Measurements from ENCODE around the gene HLA-DQA1.
"Not testable (repeated sequence)": the region's sequence is repeated elsewhere in the genome, so short reads cannot be mapped to it uniquely, and the experiment has no call there.

Gene HLA-DQA1

GRCh38 chr6:32622545-32623401, 14.4 kb upstream of the HLA-DQA1 start:
- peak; percentile 72 for DNase-seq

GRCh38 chr6:32623693-32624092, 13.5 kb upstream of the HLA-DQA1 start:
- peak; percentile 49 for DNase-seq

- DNase-seq = no peak
Observed at GRCh38 chr6:32624565-32624964, 12.6 kb upstream of the HLA-DQA1 start.

DNA sequence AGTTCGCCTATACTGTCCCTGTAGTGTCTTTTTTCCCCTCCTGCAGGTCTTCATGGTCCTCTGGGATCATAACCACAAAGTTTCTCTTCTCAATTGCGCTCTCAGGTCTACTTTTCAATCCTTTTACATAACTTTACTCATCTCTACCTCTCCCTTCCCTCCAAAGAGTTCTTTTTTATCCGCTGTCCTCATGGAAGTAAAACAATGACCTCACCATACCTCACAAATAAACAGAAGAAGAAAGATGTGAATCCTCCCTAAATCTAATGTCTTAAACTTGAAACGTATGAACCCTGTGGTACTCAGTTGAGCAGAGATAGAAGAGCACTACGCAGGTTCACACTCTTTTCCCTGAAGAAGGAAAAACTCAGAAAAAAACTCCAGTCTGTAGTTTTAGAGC, 12.1 kb upstream of the HLA-DQA1 start:
- no peak for DNase-seq

- no peak for DNase-seq
Observed at GRCh38 chr6:32627249-32627648, 10.0 kb upstream of the HLA-DQA1 start.

DNA sequence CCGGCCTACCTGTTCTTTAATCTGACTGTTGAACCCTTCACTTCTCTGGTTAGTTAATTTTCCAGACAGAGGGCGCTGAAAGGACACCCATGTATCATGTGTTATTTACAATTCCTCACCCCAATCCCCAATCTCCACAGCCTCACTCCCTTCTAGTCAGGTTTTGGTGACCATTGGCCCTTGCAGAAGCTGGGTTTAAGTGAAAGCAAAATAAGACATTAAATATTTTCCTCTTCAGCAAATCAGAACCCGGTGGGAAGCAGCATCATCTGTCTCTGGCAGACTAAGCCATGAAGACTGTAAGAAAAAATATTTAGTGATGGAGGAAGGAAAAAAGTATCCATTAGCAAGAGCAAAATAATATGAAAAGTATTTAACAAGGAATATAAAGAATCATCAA, 9.4 kb upstream of the HLA-DQA1 start:
- DNase-seq = peak; percentile 69

DNA sequence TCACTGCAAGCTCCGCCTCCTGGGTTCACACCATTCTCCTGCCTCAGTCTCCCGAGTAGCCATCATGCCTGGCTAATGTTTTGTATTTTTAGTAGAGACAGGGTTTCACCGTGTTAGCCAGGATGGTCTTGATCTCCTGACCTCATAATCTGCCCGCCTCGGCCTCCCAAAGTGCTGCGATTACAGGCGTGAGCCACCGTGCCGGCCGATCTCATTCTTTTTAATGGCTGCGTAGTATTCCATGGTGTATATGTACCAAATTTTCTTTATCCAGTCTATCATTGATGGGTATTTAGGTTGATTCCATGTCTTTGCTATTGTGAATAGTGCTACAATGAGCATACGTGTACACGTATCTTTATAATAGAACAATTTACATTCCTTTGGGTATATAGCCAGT, 7.4 kb upstream of the HLA-DQA1 start:
- not testable (repeated sequence) for DNase-seq

DNA sequence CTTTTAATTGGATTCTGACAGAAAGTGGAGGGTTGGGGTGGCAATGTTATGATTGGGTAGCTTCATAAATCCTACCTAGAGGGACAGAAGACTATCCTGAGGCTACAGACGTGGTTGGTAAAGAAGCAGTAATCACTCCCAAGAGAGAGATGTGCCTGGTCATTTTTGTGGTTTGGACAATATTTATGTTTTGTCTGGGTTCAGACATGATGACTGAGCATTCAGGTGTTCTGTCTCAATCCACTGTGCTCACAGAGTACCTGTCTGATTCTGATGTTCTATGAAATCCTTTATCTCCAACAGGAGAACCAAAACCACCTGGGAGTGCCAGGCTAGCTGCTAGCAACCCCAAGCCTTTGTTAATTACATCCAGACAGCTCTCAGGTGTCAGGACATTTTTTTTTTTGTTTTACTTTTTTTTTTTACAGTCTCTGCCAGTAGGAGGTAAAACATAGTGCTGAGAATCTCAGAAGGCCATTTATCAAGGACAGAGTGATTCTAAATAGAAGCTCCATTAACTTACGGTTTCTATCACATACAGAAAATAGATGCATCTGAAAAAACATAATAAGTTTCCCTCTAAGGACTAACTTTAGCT, 1.6 kb upstream of the HLA-DQA1 start:
- DNase-seq = no peak

DNA sequence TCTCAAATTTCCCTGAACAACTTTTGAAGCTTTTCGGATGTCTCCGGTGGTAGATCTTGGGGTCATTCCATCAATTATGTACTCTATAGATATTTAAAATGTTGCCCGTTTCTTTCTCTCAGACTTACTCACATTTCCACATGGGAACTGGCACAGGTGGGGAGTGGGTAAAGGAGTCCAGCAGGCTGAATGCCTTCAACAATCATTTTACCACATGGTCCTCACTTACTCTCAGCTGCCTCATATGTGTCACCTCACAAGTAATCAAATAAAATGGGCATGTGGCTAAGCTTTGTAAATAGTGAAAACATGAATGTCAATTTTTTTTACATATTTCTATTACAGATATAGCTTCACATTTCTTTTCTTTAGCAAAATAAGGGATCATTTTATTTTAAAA, 677 bp downstream of the HLA-DQA1 start:
- DNase-seq = no peak

DNA sequence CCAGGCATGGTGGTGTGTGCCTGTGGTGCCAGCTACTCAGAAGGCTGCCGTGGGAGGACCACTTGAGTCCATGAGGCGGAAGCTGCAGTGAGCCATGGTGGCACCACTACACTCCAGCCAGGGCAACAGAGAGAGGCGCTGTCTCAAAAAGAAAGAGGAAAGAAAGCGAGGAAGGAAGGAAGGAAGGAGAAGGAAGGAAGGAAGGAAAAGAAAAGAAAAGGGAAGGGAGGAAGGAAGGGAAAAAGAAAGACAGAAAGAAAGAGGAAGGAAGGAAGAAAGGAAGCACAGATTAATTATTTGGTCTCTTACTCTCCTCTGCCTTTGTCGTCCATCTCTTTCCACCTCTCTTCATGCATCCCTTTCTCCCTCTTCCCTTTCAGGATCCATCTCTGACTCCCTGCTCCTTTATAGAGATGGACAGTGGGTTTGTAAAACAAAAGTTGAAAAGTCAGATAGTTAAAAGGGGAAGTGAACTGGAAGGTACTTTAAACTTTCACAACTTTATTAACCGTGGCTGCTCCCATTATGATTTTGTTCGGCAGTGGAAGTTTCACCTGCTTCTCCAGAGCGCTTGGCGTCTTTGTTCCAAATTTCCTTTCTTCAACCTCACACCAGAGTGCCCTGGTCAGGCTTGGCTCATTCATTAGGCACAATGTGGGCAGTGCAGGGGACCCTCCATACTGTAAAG, 1.5 kb downstream of the HLA-DQA1 start:
- no peak for DNase-seq

DNA sequence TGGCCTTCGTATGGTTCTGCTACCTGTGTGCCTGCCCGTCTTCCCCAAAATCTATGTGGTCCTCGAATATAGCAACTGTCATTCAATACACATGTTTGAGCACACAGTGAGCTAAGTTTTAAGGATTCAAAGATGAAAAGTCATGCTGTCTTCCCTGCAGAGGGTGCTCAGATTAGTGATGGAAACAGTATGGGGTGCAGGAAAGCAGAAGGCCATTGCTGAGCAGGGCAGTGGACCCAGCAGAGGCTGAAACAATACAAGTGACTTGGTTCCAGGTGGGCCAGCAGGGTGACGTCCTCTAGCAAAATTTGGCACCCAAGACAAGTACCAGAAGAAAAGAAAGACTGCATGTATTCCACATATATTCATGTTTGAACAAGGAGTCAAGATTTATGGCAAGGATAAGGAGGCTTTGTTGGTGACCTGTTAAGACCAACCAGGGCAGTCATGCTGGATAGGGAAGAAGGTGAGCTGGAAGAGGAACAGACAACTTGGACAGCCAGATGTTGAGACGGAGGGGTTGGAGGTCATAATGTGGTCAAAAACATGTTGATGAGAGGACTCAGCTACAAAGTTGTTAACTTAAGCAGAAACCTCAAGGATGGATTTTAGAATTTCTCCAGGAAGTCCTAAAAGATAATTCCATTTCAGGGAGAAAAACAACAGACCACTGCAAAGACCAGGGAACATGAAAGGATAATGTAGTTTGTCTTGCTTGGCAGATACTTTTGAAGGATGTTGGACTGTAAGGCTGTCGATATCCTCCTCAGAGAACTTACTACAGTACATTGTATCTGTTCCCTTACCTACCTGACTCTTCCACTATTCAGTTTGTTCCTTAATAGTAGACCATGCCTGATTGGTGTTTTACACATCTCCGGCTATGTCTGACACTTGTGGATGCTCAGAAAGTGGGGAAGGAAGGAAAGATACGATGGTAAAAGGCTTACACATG, 2.5 kb downstream of the HLA-DQA1 start:
- no peak for DNase-seq

DNA sequence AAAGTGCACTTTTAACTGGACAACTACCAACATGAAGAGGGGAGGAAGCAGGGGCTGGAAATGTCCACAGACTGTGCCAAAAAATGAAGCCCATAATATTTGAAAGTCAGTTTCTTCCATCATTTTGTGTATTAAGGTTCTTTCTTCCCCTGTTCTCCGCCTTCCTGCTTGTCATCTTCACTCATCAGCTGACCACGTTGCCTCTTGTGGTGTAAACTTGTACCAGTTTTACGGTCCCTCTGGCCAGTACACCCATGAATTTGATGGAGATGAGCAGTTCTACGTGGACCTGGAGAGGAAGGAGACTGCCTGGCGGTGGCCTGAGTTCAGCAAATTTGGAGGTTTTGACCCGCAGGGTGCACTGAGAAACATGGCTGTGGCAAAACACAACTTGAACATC, 3.9 kb downstream of the HLA-DQA1 start:
- no peak for DNase-seq

GRCh38 chr6:32641785-32642719, 4.8 kb downstream of the HLA-DQA1 start:
- DNase-seq = not testable (repeated sequence)

DNA sequence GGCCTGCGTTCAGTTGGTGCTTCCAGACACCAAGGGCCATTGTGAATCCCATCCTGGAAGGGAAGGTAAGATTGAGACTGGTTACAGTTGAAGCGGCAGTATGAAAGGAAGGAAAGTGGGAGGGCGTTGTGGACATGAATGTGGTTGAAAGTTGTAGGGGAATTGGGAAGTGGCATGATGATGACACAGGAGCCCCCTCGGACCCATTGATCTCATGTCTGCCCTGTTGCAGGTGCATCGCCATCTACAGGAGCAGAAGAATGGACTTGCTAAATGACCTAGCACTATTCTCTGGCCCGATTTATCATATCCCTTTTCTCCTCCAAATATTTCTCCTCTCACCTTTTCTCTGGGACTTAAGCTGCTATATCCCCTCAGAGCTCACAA, 5.5 kb downstream of the HLA-DQA1 start:
- DNase-seq = no peak

- no peak for DNase-seq
Observed at GRCh38 chr6:32643904-32644303, 6.7 kb downstream of the HLA-DQA1 start.

DNA sequence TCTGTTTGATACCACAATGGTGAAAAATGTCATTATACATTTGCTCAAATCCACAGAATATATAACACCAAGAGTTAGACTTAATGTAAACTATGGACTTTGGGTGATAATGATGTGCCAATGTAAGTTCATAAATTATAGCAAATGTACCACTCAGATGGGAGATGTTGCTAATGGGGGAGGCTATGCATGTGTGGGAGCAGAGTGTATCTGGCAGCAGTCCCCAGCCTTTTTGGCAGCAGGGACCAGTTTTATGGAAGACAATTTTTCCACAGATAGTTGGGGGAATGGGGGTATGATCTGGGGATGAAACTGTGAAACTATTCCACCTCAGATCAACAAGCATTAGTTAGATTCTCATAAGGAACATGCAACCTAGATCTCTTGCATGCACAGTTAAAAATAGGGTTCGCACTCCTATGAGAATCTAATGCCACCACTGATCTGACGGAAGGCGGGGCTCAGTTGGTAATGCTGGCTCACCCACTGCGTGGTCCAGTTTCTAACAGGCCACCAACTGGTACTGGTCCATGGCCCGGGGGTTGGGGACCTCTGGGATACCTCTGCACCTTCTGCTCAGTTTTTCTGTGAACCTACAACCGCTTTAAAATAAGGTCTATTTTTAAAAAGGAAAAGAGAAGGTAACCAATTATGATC, 8.0 kb downstream of the HLA-DQA1 start:
- no peak for DNase-seq

DNA sequence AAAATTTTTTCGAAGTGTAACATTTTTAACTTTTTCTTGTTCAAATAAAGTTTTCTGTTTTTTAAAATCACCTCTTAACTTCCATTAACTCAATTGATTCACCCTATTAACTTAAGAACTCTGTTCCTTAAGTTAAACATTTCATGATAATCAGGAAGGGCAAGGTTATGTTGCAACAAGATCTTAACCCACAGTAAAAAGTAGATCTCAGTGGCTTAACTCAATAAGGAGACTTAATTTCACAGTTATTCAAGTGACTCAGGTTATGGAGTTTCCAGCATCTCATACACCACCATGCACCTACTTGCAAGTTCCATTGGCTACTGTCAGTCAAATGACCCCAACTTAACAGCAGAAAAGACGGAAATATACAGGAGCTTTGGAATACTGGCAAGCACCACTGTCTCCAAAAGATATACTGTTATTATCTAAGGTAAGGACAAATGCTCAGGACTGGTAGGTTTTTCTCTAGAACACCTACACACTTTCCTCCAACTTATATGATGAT, 18.1 kb downstream of the HLA-DQA1 start:
- no peak for DNase-seq

DNA sequence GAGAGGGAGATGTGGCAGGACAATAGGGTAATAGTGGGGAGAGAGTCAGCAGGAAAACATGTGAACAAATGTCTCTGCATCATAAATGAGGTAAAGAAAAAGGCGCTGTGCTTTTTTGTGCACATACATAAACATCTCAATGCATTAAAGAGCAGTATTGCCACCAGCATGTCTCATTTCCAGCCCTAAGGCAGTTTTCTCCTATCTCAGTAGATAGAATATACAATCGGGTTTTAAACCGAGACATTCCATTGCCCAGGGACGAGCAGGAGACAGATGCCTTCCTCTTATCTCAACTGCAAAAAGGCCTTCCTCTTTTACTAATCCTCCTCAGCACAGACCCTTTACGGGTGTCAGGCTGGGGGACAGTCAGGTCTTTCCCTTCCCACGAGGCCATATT, 20.1 kb downstream of the HLA-DQA1 start:
- peak; percentile 19 for DNase-seq

- DNase-seq = not testable (repeated sequence)
Observed at GRCh38 chr6:32657819-32658218, 20.6 kb downstream of the HLA-DQA1 start.

DNA sequence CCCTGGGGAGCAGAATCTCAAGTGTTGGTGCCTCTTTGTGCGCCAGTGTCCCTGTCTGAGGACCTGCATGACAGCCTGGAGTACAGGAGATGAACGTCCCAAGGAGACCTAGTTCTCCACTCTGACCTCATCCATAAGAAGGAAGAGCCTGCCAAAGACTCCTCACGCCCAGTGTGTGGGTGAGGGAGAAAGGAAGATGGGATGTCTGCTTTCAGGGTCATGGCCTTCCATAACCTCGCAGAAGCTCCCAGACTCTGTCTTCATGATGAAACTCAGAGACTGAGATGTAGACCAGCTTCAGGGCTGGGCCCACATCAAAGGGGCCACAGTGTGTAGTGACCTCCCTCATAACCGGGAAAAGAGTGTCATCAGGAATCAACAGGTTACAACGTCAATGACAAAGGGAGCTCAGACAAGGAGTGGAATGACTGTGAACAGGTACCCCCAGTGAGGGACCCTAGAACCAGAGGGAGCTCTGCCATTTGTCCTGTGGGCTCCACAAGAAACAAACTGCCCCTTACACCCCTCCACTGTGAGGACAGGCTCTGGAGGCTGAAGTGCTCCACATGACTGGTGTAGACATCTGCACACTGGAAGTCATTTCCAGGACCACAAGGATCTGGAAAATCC, 21.2 kb downstream of the HLA-DQA1 start:
- no peak for DNase-seq

All from OCI-M1 (cell line).